ENCODE results near the gene C1QTNF1. TPM values are rescaled to one million over a fixed set of nuclear protein-coding genes. Genes with fewer than 3 reads are reported as not detected.
A peak's percentile ranks its signal among the peaks of the same experiment; 100 is the strongest.

Gene C1QTNF1
- total and polyA plus RNA-seq, 2 experiments from 2014 or later = 9.5 to 13.3 TPM

GRCh38 chr17:79003661-79004411 is 20.1 kb upstream of the C1QTNF1 start:
- no peak overlapping the region for H3K27ac ChIP-seq
- no peak for DNase-seq (ENCODE audit: low spot score)
- no peak overlapping the region for H3K4me3 ChIP-seq
- 70% methylated on average over 3 of the region's 3 CpGs for WGBS (ENCODE audit: low lambda C conversion rate, missing lambda C conversion rate)
- H4K20me1 ChIP-seq (ENCODE audit: insufficient read depth, poor library complexity, severe bottlenecking) = peaks cover 32% of the 10 kb centered on the region
- H3K4me1 ChIP-seq (ENCODE audit: insufficient read depth) = peaks cover 15% of the 10 kb centered on the region
- peaks cover 78% of the 10 kb centered on the region for H3K79me2 ChIP-seq
- no peaks in the 10 kb centered on the region for H3K9me3 ChIP-seq (ENCODE audit: low read depth)
- no peaks in the 10 kb centered on the region for H3K36me3 ChIP-seq (replicated peaks; ENCODE audit: insufficient read depth, low read depth)
- H3K4me2 ChIP-seq = no peak overlapping the region
- H2AFZ ChIP-seq = no peak overlapping the region
- no peaks in the 10 kb centered on the region for H3K27me3 ChIP-seq
- TF ChIP-seq EZH2 (IDR thresholded peaks at IDR 0.05; ENCODE audit: borderline replicate concordance) (no peak), EZH2phosphoT487 (IDR thresholded peaks at IDR 0.05; ENCODE audit: low read depth, severe bottlenecking, unreplicated experiment) (no peak), CTCF (IDR thresholded peaks at IDR 0.05; ENCODE audit: poor library complexity) (no peak)
- no peaks in the 10 kb centered on the region for H3K9me2 ChIP-seq (replicated peaks; ENCODE audit: insufficient read depth)

- H3K36me3 ChIP-seq (replicated peaks; ENCODE audit: insufficient read depth, low read depth) = no peaks in the 10 kb centered on the region
- H3K9me2 ChIP-seq (replicated peaks; ENCODE audit: insufficient read depth) = no peaks in the 10 kb centered on the region
- peak overlapping the region; percentile 51 for H3K4me2 ChIP-seq
- peak overlapping the region; percentile 82 for H3K27ac ChIP-seq
- TF ChIP-seq EZH2 (IDR thresholded peaks at IDR 0.05; ENCODE audit: borderline replicate concordance) (no peak), EZH2phosphoT487 (IDR thresholded peaks at IDR 0.05; ENCODE audit: low read depth, severe bottlenecking, unreplicated experiment) (no peak), CTCF (IDR thresholded peaks at IDR 0.05; ENCODE audit: poor library complexity) (no peak)
- H3K9me3 ChIP-seq (ENCODE audit: low read depth) = no peaks in the 10 kb centered on the region
- no peak overlapping the region for H3K4me3 ChIP-seq
- 78% methylated on average over 11 of the region's 12 CpGs for WGBS (ENCODE audit: low lambda C conversion rate, missing lambda C conversion rate)
- peak; percentile 70 for DNase-seq (ENCODE audit: low spot score)
- H2AFZ ChIP-seq = no peak overlapping the region
- H3K4me1 ChIP-seq (ENCODE audit: insufficient read depth) = peaks cover 19% of the 10 kb centered on the region
- H3K27me3 ChIP-seq = no peaks in the 10 kb centered on the region
- peaks cover 32% of the 10 kb centered on the region for H4K20me1 ChIP-seq (ENCODE audit: insufficient read depth, poor library complexity, severe bottlenecking)
- peaks cover 75% of the 10 kb centered on the region for H3K79me2 ChIP-seq
These were observed 18.7 kb upstream of the C1QTNF1 start for GRCh38 chr17:79005063-79005861.

GRCh38 chr17:79006046-79006445 is 17.9 kb upstream of the C1QTNF1 start:
- peaks cover 28% of the 10 kb centered on the region for H4K20me1 ChIP-seq (ENCODE audit: insufficient read depth, poor library complexity, severe bottlenecking)
- H3K4me3 ChIP-seq = no peak overlapping the region
- no peak for DNase-seq (ENCODE audit: low spot score)
- H3K27ac ChIP-seq = peak overlapping the region; percentile 82
- 88% methylated on average over 8 of the region's 8 CpGs for WGBS (ENCODE audit: low lambda C conversion rate, missing lambda C conversion rate)
- H3K27me3 ChIP-seq = no peaks in the 10 kb centered on the region
- peaks cover 26% of the 10 kb centered on the region for H3K4me1 ChIP-seq (ENCODE audit: insufficient read depth)
- H3K79me2 ChIP-seq = peaks cover 68% of the 10 kb centered on the region
- H3K4me2 ChIP-seq = peak overlapping the region; percentile 51
- no peak for TF ChIP-seq CTCF (IDR thresholded peaks at IDR 0.05; ENCODE audit: poor library complexity)
- TF ChIP-seq EZH2 (IDR thresholded peaks at IDR 0.05; ENCODE audit: borderline replicate concordance) = no peak
- no peak for TF ChIP-seq EZH2phosphoT487 (IDR thresholded peaks at IDR 0.05; ENCODE audit: low read depth, severe bottlenecking, unreplicated experiment)
- H2AFZ ChIP-seq = no peak overlapping the region
- no peaks in the 10 kb centered on the region for H3K36me3 ChIP-seq (replicated peaks; ENCODE audit: insufficient read depth, low read depth)
- no peaks in the 10 kb centered on the region for H3K9me2 ChIP-seq (replicated peaks; ENCODE audit: insufficient read depth)
- no peaks in the 10 kb centered on the region for H3K9me3 ChIP-seq (ENCODE audit: low read depth)

Measured in hepatocyte (in vitro differentiated cells).